HCT116 (cell line): ENCODE results near the gene LTB. TPM values are rescaled to one million over a fixed set of nuclear protein-coding genes. Genes with fewer than 3 reads are reported as not detected.
A peak's percentile ranks its signal among the peaks of the same experiment; 100 is the strongest.

Experiments
- ATAC-seq: fragments of 200-7000 bp; cut with Tn5 transposase; 2 replicates; pipeline ENCODE4 v1.9.1; 2020; ENCODE audit warnings: mild to moderate bottlenecking, moderate library complexity
- BruUV-seq: library from RNA; stranded (reverse); fragments of 400-500 nt; replicated peaks from 2 replicates; lab custom pipeline; 2021; lab: Mats Ljungman, UMichigan
- CTCF ChIA-PET: fragments of 300-600 bp; sonication (Branson Sonifier 250); formaldehyde crosslinking; loops from one replicate; lab custom pipeline; 2021; ENCODE audit warnings: antibody characterized with exemption; lab: Charles Lee
- POLR2A ChIA-PET: fragments of 300-600, 350-600 bp; sonication (Branson Sonifier 250); formaldehyde crosslinking; loops from one replicate; lab custom pipeline; 2021; ENCODE audit warnings: antibody characterized with exemption; lab: Charles Lee
- RAD21 ChIA-PET, 2 experiments: fragments of 300-600 bp; sonication (Branson Sonifier 250); formaldehyde crosslinking; loops; one replicate each; lab custom pipeline; 2023; ENCODE audit warnings: low total read pairs in 2 of 2; ENCODE audit not compliant: uncharacterized antibody in 2 of 2, unreplicated experiment in 2 of 2, low non-redundant PET in 1 of 2; lab: Charles Lee
- DNase-seq: peaks from one replicate; pipeline ENCODE4 v3.0.0-alpha.2; 2010; ENCODE audit warnings: low read depth, low spot score
- H2AFZ ChIP-seq: fragments of 200-600 bp; shearing (Covaris generic), sonication (generic); 2 replicates; pipeline ENCODE4 v1.6.1; 2017; ENCODE audit warnings: low read depth, mixed run types, mixed read lengths, antibody characterized with exemption, low read length; ENCODE audit not compliant: poor library complexity, severe bottlenecking
- H3K27ac ChIP-seq: 2 replicates; pipeline ENCODE4 v1.5.1; 2012; ENCODE audit warnings: low read depth, low read length
- H3K27me3 ChIP-seq: fragments of 200-600 bp; sonication (generic); 2 replicates; pipeline ENCODE4 v1.6.1; 2016; ENCODE audit warnings: mixed run types, low read length, mixed read lengths; ENCODE audit not compliant: insufficient read depth
- H3K36me3 ChIP-seq, 2 experiments: fragments of 200-500 bp in 1 of 2; fragments of 200-600 bp in 1 of 2; sonication (Bioruptor generic) in 1 of 2; sonication (generic) in 1 of 2; 2 replicates each; pipeline versions ENCODE4 v1.5.1 to v1.6.1; 2014 to 2016; ENCODE audit warnings: low read length in 2 of 2, inconsistent platforms in 1 of 2, mixed read lengths in 1 of 2, mixed run types in 1 of 2; ENCODE audit not compliant: insufficient read depth in 2 of 2, control insufficient read depth in 1 of 2
- H3K4me1 ChIP-seq, 2 experiments: fragments of 200-600 bp in 1 of 2; sonication (generic) in 1 of 2; 2 replicates each; pipeline versions ENCODE4 v1.5.1 to v1.6.1; 2012 to 2017; ENCODE audit warnings: low read length in 2 of 2, inconsistent platforms in 1 of 2, mild to moderate bottlenecking in 1 of 2, mixed read lengths in 1 of 2, mixed run types in 1 of 2, moderate library complexity in 1 of 2; ENCODE audit not compliant: insufficient read depth in 2 of 2, control insufficient read depth in 1 of 2
- H3K4me2 ChIP-seq: fragments of 200-600 bp; sonication (generic); 2 replicates; pipeline ENCODE4 v1.6.1; 2017; ENCODE audit warnings: mixed run types, low read length, mixed read lengths
- H3K4me3 ChIP-seq, 2 experiments: fragments of 200-600 bp in 1 of 2; sonication (generic) in 1 of 2; replicated peaks in 1 of 2; 2 replicates each; pipeline ENCODE4 v1.5.1; 2011 to 2016; ENCODE audit warnings: low read length in 2 of 2, control low read depth in 1 of 2, low read depth in 1 of 2, mild to moderate bottlenecking in 1 of 2, mixed read lengths in 1 of 2, mixed run types in 1 of 2
- H3K79me2 ChIP-seq: fragments of 200-600 bp; sonication (generic); 2 replicates; pipeline ENCODE4 v1.6.1; 2017; ENCODE audit warnings: mild to moderate bottlenecking, mixed run types, low read length, moderate library complexity, mixed read lengths; ENCODE audit not compliant: insufficient read depth
- H3K9ac ChIP-seq: fragments of 200-600 bp; sonication (generic); 2 replicates; pipeline ENCODE4 v1.6.1; 2016; ENCODE audit warnings: low read length, mixed read lengths
- H3K9me2 ChIP-seq: fragments of 200-600 bp; sonication (generic), shearing (Covaris generic); 2 replicates; pipeline ENCODE4 v1.6.1; 2017; ENCODE audit warnings: mixed run types, mild to moderate bottlenecking, moderate library complexity; ENCODE audit not compliant: insufficient read depth
- H3K9me3 ChIP-seq, 2 experiments: fragments of 200-500 bp in 1 of 2; fragments of 200-600 bp in 1 of 2; sonication (Bioruptor generic) in 1 of 2; sonication (generic) in 1 of 2; 2 replicates each; pipeline ENCODE4 v1.6.1; 2014 to 2017; ENCODE audit warnings: low read length in 2 of 2, mixed read lengths in 2 of 2, inconsistent platforms in 1 of 2, low read depth in 1 of 2, mild to moderate bottlenecking in 1 of 2, mixed run types in 1 of 2, moderate library complexity in 1 of 2; ENCODE audit not compliant: control insufficient read depth in 1 of 2, insufficient read depth in 1 of 2
- H4K20me1 ChIP-seq: fragments of 200-600 bp; sonication (generic), shearing (Covaris generic); 2 replicates; pipeline ENCODE4 v1.6.1; 2017; ENCODE audit warnings: mixed run types, mild to moderate bottlenecking, moderate library complexity; ENCODE audit not compliant: insufficient read depth
- CBX3 ChIP-seq: IDR thresholded peaks from 2 replicates; pipeline ENCODE4 v1.6.1; 2012; ENCODE audit warnings: low read depth
- RAD21 ChIP-seq: IDR thresholded peaks from 2 replicates; pipeline ENCODE4 v1.6.1; 2012; ENCODE audit warnings: low read depth, mild to moderate bottlenecking
- YY1 ChIP-seq: IDR thresholded peaks from 2 replicates; pipeline ENCODE4 v1.6.1; 2011; ENCODE audit warnings: low read length, low read depth, moderate library complexity, mild to moderate bottlenecking; ENCODE audit not compliant: insufficient replicate concordance; ENCODE audit errors: extremely low read depth
- intact Hi-C: fragments of 100-400 bp; cut with micrococcal nuclease; formaldehyde crosslinking; loops from 2 replicates; pipeline ENCODE4 v1.10.0; 2022
- total RNA-seq: library from RNA; stranded (reverse); gene quantifications from one replicate; pipeline ENCODE4 v1.2.1, GENCODE V29; 2021; ENCODE audit not compliant: unreplicated experiment

LTB gene
- total RNA-seq, 1 experiment from 2014 or later, result 0.64 TPM

DNA sequence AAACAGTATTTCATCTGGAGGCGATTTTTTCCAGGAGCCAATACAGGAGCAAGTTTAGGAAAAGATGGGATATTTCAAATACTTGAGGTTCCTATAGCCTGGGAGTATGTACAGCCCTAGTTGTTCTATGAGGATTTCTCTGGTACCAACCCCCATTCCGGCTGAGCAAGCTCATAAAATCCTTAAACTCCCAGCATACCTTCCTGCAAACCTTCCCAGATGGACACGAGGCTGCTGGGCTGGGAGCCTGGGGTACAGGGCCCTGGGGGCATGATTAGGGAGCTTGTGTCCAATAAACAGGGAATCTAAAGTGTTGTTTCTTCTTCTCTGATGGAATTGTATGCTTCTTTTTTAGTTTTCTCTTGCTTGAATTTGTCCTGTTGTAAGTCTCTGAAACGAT lies 39.8 kb upstream of the LTB start:
- Histone ChIP-seq H3K4me2 (peak overlapping the region; percentile 91), H3K4me1 (peaks cover 6 to 18% of the 10 kb centered on the region in 2 experiments; a peak in 3 of 4 replicates), H3K9ac (peak overlapping the region; percentile 98), H3K27me3 (no peaks in the 10 kb centered on the region), H3K9me3 (no peaks in the 10 kb centered on the region), H3K4me3 (peak overlapping the region; percentile 99 to 100), H3K36me3 (peaks cover 24 to 56% of the 10 kb centered on the region in 2 experiments), H3K9me2 (no peaks in the 10 kb centered on the region), H3K27ac (peak overlapping the region; percentile 90), H4K20me1 (no peaks in the 10 kb centered on the region), H2AFZ (no peak overlapping the region), H3K79me2 (peaks cover 62% of the 10 kb centered on the region)
- no peak for DNase-seq
- no TSS peak for BruUV-seq
- intact Hi-C loops, result no loop called here
- CTCF ChIA-PET, result no interaction called here
- POLR2A ChIA-PET, result interaction anchor here (0.7 to 0.8 kb wide), 2 partner anchors 30 to 43 kb away, joined by 3 read pairs; partner anchors contain the start of gene GPANK1
- RAD21 ChIA-PET, result no interaction called here
- ATAC-seq, result no peak
- TF ChIP-seq CBX3, result no peak
- TF ChIP-seq YY1, result no peak

DNA sequence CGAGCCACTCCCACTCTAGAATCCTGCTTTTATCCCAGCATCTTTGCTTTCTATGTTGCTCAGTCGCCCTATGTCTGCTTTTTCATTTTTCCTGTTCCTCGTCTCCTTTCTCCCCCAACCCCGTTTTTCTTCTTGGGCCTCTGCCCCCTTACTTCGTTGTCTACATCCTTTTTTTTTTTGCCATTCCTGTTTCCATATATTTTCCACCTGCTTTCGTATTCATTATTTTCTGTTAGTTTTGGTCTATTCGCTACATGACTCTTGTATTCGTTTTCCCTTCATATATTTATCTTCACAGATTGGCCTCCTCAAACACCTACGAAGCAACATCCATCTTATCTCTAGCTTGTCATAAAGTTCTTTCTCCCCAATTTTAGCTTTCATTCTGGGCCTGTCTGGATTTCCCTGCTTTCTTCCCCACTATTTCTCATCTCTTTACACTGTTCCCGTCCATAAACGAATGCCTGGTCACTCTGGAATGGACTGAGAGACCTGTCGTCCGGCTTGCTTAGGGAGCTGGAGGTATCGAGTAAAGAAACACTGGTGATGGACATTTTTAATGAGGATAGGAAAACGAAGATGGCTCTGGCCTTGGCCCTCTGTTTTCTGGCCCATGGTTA lies 39.2 kb upstream of the LTB start:
- POLR2A ChIA-PET, result interaction anchor here (0.7 to 0.8 kb wide), 2 partner anchors 30 to 43 kb away, joined by 3 read pairs; partner anchors contain the start of gene GPANK1
- RAD21 ChIA-PET, result no interaction called here
- H3K4me3 ChIP-seq, result peak overlapping the region; percentile 99 to 100
- no peaks in the 10 kb centered on the region for H3K27me3 ChIP-seq
- ATAC-seq, result no peak
- H3K27ac ChIP-seq, result peak overlapping the region; percentile 90
- H3K9ac ChIP-seq, result peak overlapping the region; percentile 98
- no peaks in the 10 kb centered on the region for H4K20me1 ChIP-seq
- peaks cover 56% of the 10 kb centered on the region for H3K79me2 ChIP-seq
- DNase-seq, result no peak
- no peaks in the 10 kb centered on the region for H3K9me2 ChIP-seq
- CTCF ChIA-PET, result interaction anchor here (1.0 kb wide), 1 partner anchor 41 kb away, joined by 3 read pairs; no protein-coding TSS in a partner anchor
- intact Hi-C loops, result no loop called here
- no peak overlapping the region for H2AFZ ChIP-seq
- H3K4me1 ChIP-seq, result peaks cover 6 to 18% of the 10 kb centered on the region in 2 experiments; a peak in 3 of 4 replicates
- H3K4me2 ChIP-seq, result peak overlapping the region; percentile 91
- peaks cover 19 to 50% of the 10 kb centered on the region in 2 experiments for H3K36me3 ChIP-seq
- TSS peak; percentile 65 for BruUV-seq
- no peaks in the 10 kb centered on the region for H3K9me3 ChIP-seq
- no peak for TF ChIP-seq RAD21
